ENCODE data around the gene CAVIN2.

GRCh38 chr2:191869781-191870180 lies 22.9 kb upstream of the CAVIN2 start:
- TF ChIP-seq POLR2AphosphoS5 (IDR thresholded peaks at IDR 0.05; ENCODE audit: insufficient read depth in 1 of 2, low read depth in 1 of 2) = no peak
- TF ChIP-seq POLR2A (IDR thresholded peaks at IDR 0.05) = no peak
